ENCODE data around the gene HES1.

Gene HES1

GRCh38 chr3:194101592-194102432 is 34.1 kb upstream of the HES1 start:
- no peak for DNase-seq (ENCODE audit: low read depth in 2 of 2)

GRCh38 chr3:194102436-194102835 is 33.5 kb upstream of the HES1 start:
- DNase-seq (ENCODE audit: low read depth in 2 of 2): no peak

- DNase-seq (ENCODE audit: low read depth in 2 of 2): no peak
Observed at GRCh38 chr3:194103505-194103904, 32.4 kb upstream of the HES1 start.

GRCh38 chr3:194103983-194104751 is 31.8 kb upstream of the HES1 start:
- no peak for DNase-seq (ENCODE audit: low read depth in 2 of 2)

GRCh38 chr3:194105292-194105691 is 30.7 kb upstream of the HES1 start:
- no peak for DNase-seq (ENCODE audit: low read depth in 2 of 2)

- no peak for DNase-seq (ENCODE audit: low read depth in 2 of 2)
Observed at GRCh38 chr3:194107107-194107506, 28.8 kb upstream of the HES1 start.

- DNase-seq (ENCODE audit: low read depth in 2 of 2): no peak
Observed at GRCh38 chr3:194109192-194109863, 26.6 kb upstream of the HES1 start.

GRCh38 chr3:194110483-194110882 is 25.5 kb upstream of the HES1 start:
- no peak for DNase-seq (ENCODE audit: low read depth in 2 of 2)

GRCh38 chr3:194111336-194111735 is 24.6 kb upstream of the HES1 start:
- DNase-seq (ENCODE audit: low read depth in 2 of 2): no peak

GRCh38 chr3:194112120-194113106 is 23.5 kb upstream of the HES1 start:
- DNase-seq (ENCODE audit: low read depth in 2 of 2): no peak

GRCh38 chr3:194114123-194114522 is 21.8 kb upstream of the HES1 start:
- DNase-seq (ENCODE audit: low read depth in 2 of 2): no peak

GRCh38 chr3:194117104-194117845 is 18.7 kb upstream of the HES1 start:
- DNase-seq (ENCODE audit: low read depth in 2 of 2): no peak

GRCh38 chr3:194118920-194119319 is 17.0 kb upstream of the HES1 start:
- DNase-seq (ENCODE audit: low read depth in 2 of 2): no peak

GRCh38 chr3:194119831-194120590 is 15.9 kb upstream of the HES1 start:
- no peak for DNase-seq (ENCODE audit: low read depth in 2 of 2)

- DNase-seq (ENCODE audit: low read depth in 2 of 2): no peak
Observed at GRCh38 chr3:194120789-194121770, 14.9 kb upstream of the HES1 start.

GRCh38 chr3:194121891-194122631 is 13.9 kb upstream of the HES1 start:
- no peak for DNase-seq (ENCODE audit: low read depth in 2 of 2)

GRCh38 chr3:194123726-194124125 is 12.2 kb upstream of the HES1 start:
- no peak for DNase-seq (ENCODE audit: low read depth in 2 of 2)

GRCh38 chr3:194124193-194124592 is 11.8 kb upstream of the HES1 start:
- no peak for DNase-seq (ENCODE audit: low read depth in 2 of 2)

Data from activated CD4-positive, alpha-beta T cell treated with anti-CD3 and anti-CD28 coated beads for 24 hours (primary cell).